GM21447 (cell line): ENCODE data around the gene LCN12.

ENCODE experiments used
- ATAC-seq: cut with Tn5 transposase; IDR thresholded peaks from one replicate; pipeline ENCODE4 v1.9.1; 2021; ENCODE audit not compliant: unreplicated experiment

LCN12 gene, protein sequence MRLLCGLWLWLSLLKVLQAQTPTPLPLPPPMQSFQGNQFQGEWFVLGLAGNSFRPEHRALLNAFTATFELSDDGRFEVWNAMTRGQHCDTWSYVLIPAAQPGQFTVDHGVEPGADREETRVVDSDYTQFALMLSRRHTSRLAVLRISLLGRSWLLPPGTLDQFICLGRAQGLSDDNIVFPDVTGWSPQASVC

DNA sequence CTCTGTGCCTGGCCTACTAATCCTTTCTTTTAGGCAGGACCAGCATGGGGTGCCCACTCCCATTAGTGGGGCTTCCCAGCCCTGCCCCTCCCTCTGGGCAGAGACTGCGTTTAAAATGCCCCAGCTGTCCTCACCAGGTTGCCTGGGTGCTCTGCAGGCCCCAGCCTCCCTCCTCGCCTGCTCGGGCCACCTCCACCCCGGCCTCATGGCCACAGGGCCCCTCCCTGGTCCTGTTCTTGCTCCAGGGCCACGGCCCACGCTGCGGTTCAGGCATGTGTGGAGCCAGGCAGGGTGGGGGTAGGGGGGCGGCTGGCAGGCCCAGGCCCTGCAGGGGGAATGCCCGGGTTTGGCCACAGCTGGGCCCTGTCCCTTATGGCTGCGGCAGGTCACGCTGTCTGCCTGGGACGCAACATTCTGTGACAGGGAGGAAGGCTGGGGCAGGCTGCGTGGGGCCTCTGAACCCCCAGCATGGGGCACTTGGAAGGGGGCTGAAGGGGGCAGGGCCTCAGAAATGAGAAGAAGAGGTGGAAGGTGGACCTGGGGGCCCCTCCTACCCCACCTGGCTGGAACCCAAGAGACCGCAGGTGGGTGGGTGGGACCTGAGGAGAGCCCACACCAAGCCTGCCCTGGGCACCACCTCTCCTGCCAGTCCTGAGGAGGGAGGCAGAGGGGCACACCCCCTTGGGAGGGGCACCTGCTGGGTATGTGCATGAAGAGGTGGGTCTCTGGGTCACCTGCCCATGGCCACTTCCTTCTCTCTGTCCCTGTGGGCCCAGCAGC lies at the start of gene LCN12:
Gene LCN12, plus strand, starts transcription at position 733 of the 780 bp plus-strand sequence. CDS start 55 bp downstream, outside the sequence.
- no peak for ATAC-seq

DNA sequence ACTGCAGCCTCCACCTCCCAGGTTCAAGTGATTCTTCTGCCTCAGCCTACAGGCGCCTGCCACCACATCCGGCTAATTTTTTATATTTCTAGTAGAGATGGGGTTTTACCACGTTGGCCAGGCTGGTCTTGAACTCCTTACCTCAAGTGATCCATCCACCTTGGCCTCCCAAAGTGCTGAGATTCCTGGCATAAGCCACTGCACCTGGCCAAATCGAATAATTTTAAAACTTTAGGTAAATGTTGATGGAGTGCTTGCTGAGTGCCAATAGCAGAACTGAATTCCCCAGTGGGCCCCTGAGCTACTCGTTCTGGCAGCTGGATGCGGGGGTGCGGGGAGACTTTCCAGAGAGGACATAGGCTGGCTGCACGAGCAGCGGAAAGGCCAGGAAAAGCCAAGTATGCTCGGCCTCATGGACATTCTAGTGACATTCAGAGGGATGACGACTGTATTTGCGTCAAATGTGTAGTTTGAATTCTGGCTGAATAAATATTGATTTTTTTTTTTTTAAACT lies 49.0 kb upstream of the LCN12 start:
- no peak for ATAC-seq

DNA sequence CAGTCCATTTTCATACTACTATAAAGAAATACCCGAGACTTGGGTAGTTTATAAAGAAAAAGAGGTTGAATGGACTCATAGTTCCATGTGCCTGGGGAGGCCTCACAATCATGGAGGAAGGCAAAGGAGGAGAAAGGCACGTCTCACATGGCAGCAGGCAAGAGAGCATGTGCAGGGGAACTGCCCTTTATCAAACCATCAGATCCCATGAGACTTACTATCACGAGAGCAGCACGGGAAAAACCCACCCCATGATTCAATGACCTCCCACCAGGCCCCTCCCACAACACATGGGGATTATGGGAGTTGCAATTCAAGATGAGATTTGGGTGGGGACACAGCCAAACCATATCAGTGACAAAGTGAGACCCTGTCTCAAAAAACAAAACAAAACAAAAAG lies 45.8 kb upstream of the LCN12 start:
- ATAC-seq = no peak

DNA sequence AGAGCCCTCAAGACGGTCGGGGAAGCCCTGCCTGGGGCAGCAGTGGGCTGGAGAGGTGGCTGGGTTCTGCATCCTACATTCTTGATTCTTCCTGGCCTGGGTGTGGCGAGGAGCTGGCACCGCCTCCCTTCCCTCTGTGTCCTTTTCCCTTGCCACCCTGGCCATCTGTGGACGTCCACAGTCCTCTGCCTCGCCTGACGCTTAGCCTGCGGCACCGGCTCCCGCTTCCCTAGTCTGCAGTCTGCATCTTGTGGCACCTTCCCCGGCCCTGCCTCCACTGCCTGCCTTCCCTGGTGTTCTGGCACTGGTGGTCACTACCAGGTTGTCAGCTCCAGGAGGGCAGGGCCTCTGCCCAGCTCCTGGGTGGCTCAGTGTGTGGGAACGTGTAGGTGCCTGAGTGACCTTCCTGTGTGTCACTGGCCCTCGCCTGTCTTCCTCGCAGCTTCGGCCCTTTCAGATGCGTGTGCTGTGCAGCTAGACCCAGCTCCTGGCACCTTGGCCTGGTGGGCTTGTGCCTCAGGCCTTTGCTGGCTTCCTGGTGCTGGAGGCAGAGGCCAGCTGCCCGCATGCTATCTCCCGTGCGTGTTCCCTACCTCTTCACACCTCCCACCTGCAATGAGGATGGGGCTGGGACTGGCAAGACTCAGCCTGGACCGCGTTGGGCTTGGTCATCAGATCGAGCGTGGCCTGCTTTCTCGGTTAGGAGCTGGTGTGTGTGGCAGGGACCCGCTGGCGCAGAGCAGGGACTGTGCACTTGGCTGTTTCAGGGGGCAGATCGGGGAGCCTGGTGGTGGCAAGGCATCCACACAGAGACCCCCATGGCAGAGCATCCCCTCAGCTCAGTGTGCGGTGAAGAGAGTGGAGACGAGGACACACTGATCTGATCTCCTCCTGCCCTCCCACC lies 44.8 kb upstream of the LCN12 start:
- ATAC-seq = no peak

DNA sequence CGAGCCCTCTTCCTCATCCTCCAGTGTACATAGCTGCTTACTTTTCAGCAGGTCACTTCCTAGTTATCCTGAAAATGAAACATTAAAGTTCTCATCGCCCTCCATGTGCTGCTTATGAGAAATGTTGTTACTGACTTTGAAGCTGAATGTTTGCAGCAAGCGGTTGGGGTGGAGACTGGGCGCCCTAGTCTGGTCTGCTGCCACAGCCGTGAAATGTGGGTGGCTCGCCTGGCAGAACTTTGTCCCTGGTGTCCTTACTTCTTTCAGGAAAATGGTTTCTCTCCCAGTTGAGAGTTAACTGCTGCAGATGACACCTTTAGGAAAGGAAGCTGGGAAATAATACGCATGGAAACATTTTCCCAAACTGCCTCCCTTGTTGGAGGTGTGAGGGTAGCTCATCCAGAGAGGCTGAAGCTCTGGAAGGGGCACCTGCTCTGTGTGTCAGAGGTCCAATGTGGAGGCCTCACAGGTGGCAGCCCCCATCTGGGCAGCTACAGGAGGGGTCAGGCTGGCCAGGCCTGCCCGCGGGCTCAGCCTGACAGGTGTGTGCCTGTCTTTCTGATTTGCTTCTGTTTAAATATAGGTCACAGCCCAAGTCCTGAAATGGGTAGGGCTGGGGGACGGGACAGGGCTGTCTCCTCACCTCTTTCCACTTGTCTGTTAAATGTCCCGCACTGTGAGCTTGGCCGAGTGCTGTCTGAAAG lies 41.7 kb upstream of the LCN12 start:
- no peak for ATAC-seq

DNA sequence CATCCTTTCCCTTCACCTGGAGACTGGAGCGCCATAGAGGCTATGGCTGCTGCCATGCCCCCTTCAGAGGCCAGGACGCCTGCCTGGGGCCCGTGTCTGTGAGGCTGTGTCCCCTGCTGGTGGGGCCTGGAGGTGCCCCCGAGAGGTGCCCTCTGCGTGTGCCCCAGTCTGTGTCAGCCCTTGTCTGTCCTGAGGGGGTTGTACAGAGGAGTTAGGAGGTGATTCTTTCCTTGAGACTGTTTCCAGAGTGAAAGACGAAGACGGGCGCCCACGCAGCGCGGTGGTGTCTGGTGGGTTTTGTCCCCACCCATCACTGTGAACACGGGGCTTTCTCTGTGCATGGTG lies 41.2 kb upstream of the LCN12 start:
- ATAC-seq = no peak

DNA sequence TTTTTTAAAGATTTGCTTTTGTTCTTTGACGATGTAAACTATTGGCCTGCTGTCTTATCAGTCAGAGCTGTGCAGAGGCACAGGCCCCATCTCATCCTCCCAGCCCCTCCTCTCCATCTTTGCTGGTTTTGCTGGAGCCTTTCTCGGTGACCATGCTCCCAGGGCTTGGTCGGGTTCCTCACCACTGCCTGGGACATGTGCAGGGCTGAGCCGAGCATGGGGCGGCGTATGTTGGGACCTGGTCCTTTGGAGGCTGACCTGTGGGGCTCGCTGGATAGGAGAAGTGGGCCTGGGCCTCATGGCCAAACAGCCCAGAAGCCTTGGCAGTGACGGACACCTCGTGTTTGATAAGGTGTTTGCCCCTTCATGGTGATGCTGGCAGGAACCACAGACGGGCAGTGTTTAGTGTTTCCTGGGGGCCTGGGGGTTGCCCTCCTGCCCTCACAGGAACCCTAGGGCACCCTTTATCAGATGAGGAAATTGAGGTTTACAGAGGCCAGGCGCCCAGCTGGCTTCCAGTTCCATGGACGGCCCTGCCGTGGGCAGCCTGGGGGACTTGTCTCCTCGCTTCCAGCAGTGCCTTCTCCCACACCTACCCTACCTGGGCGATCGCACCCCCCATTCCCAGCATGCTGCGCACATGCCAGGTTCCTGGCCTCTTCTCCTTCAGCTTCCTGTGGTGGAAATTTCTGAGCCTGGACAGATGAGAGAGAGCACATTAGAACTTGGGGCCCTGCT lies 38.2 kb upstream of the LCN12 start:
- ATAC-seq = no peak

DNA sequence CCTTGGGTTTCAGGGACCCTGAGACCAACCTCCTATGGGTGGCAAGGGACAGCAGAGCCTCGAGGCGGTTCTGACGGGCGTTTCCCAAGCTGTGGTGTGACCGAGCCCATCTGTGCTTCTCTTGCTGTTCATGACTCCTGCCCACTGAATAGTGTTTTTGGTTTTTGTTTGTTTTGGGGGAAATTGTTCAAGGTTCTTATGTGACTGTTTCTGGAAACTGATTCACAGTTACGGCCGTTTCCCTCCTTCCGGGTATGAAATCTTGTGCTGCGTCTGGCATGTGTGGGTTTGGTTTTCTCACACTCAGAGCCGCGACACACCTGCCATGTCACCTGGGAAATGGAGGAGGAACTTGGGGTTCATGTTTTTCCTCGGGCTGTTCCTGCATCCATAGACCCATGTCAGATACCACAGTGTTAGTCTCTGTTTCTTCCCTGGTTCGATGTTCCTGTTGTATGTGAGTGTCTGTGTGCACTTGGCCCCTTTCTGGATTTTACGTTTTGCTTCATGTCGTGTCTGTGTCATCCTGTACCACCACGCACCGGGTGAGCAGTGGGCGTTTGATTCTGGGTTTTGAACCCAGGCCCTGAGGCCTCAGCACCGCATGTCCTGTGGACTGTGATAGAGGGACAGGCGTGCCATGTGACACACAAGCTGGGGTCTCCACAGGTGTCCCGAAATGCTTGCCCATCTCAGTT lies 36.3 kb upstream of the LCN12 start:
- ATAC-seq = no peak

DNA sequence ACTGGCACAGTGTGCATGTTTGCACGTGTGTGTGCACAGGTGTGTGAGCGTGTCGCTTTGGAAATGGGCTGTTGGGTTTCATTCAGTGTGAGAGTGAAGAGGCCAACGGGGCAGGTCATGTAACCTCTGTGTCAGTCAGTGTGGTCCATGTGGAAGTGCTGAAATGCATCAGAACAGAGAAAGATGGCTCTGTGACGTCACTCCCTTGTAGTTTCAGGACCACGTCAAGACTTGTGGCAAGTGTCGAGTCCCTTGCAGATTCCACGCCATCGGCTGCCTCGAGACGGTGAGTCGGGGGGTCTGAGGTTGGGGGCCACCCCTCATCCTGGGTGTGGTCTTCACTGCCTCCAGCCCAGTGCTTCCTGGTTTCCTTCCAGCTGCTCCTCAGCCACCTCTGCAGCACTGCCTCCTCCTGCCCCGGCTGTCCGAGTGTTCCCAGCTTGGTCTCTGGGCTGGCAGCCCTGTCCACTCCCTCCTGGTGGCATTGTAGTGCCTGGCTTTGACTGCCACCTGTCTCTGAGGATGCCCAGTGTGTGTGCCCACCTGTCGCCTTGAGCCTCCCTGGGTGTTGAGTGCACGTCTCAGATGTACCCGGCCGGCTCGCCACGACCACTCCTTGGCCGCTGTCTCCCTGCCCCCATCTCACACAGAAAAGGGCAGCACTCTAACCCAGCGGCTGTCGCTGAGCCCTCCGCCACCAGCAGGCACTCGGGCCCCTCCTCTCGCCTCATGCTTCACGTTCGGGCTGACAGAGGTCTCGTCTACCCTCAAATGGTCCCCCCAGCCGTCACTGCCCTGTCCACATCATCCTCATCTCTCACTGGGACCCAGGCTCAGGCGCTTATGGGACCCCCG lies 35.5 kb upstream of the LCN12 start:
- no peak for ATAC-seq

DNA sequence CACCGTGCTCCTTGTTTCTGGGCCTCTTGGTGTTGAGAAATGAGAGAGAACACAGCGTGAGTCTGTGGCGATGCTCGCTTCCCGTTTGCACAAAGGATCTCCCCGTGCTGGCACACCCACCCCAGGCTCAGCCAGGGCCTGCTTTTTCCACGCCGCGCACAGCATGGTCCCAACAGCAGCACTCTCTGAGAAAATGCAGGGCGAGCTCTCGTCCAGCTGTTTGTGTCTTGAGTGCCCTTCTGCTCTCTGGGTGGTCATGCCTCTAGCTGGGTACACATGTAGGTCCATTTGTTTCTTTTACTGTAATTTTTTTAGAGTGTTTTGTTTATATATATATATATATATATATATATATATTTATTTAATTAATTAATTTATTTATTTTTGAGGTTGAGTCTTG lies 34.2 kb upstream of the LCN12 start:
- ATAC-seq = no peak

DNA sequence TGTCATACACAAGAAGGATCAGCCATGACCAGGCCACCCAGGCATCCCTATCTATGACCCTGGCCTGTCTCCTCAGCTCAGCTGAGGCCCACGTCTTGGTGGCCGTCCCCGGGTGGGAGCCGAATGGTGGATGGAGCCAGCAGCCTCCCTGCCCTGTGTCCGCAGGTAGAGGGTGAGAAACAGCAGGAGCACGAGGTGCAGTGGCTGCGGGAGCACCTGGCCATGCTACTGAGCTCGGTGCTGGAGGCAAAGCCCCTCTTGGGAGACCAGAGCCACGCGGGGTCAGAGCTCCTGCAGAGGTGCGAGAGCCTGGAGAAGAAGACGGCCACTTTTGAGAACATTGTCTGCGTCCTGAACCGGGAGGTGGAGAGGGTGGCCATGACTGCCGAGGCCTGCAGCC lies 32.0 kb upstream of the LCN12 start:
- no peak for ATAC-seq

DNA sequence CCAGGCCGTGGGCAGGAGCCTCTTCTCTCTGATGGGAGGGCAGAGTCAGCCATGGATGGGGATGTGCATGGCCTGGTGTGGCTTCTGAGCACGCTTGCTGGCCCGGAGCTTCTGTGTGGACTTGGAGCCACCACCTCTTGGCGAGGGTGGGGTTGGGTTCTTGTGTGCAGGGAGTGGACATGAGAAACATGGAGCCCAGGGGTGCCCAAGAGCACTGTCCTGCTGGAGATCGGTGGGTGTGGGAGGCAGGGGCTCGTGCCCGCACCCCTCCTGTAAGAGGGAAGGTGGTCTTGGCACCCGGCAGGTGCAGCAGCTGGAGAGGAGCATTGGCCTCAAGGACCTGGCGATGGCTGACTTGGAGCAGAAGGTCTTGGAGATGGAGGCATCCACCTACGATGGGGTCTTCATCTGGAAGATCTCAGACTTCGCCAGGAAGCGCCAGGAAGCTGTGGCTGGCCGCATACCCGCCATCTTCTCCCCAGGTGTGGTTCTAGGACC lies 31.3 kb upstream of the LCN12 start:
- ATAC-seq = no peak

DNA sequence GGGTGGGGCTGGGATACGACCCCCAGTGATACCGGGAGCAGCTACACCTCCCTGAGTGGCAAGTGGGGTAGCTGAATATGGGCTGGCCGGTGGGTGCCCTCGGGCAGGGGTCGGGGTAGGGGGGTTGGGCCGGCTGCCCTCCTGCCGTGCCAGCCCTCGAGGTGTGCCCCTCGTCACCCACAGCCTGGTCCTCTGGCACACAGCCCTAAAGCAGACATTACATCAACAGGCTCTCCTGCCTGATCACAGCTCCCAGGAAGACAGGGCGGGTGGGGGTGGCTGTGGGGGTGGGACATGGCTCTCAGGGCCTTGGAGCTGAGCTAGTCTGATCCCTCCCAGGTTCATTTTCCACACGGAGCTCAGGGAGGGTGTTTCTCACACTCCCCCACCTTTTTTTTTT lies 30.8 kb upstream of the LCN12 start:
- ATAC-seq = no peak

DNA sequence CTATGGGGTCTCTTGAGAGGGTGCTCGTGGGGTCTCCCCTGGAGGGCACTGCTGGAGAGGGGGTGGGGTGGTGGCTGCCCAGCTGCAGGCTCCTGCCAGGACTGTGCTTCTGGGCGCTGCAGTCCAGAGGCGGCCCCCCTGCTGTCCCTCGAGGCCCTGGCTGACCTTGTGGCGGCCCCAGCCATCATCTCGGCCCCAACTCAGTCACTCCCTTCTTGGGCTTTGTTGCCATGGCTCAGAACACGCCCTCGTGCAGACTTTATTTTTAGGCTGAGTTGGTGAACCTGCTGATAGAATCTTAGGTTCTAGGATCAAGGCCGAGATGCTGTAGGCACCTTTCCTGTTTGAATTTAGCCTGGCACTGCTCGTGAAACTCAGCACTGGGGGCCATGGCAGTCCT lies 30.4 kb upstream of the LCN12 start:
- ATAC-seq = no peak

DNA sequence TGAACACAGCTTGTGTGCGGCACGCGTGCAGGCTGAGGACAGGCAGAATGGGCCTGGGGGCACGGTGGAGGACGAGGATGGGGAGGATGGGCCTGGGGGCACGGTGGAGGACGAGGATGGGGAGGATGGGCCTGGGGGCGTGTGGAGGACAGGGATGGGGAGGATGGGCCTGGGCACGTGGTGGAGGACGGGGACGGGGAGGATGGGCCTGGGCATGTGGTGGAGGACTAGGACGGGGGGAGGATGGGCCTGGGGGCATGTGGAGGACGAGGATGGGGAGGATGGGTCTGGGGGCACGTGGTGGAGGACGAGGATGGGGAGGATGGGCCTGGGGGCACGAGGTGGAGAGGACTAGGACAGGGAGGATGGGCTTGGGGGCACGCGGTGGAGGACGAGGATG lies 29.5 kb upstream of the LCN12 start:
- no peak for ATAC-seq

DNA sequence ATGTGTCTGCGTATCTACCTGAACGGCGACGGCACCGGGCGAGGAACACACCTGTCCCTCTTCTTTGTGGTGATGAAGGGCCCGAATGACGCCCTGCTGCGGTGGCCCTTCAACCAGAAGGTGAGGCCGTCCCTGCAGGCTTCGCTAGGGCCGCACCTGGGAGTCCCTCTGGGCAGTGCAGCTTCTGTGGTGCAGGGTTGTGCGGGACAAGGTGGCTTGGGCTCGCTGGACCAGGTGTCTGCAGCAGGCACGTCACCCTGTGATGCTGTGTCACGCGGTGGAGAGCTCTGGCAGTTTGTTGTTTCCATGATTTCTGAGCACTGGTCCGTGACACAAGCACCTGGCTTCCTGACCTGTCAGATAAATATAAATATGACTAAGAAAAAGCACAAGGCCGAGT lies 28.2 kb upstream of the LCN12 start:
- ATAC-seq = no peak

DNA sequence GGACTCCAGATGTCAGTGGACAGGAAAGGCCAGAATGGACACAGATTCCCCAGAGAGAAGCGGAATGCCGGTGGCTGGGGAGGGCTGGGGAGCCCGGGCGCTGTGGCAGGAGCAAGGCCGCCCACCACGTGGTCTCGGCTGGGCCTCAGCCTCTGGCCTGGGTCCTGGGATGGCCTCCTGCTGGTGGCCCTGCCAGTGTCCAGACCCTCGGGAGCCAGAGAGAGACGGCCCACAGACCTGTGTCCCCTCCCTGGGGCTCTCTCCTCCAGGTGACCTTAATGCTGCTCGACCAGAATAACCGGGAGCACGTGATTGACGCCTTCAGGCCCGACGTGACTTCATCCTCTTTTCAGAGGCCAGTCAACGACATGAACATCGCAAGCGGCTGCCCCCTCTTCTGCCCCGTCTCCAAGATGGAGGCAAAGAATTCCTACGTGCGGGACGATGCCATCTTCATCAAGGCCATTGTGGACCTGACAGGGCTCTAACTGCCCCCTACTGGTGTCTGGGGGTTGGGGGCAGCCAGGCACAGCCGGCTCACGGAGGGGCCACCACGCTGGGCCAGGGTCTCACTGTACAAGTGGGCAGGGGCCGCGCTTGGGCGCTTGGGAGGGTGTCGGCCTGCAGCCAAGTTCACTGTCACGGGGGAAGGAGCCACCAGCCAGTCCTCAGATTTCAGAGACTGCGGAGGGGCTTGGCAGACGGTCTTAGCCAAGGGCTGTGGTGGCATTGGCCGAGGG lies 26.5 kb upstream of the LCN12 start:
- ATAC-seq = no peak

DNA sequence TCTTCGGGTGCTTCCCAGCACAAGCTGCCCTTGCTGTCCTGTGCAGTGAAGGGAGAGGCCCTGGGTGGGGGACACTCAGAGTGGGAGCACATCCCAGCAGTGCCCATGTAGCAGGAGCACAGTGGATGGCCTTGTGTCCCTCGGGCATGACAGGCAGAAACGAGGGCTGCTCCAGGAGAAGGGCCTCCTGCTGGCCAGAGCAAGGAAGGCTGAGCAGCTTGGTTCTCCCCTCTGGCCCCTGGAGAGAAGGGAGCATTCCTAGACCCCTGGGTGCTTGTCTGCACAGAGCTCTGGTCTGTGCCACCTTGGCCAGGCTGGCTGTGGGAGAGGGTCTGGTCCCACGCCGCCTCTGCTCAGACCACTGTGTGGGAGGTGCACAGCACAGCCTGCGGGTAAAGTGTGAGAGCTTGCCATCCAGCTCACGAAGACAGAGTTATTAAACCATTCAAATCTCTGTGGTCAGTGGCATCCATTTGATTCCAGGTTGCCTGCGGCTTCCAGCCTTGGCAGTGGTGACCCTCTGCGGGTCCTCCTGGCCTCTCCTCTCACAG lies 25.8 kb upstream of the LCN12 start:
- no peak for ATAC-seq
